ENCODE results near the gene ROPN1. TPM values are rescaled to one million over a fixed set of nuclear protein-coding genes. Genes with fewer than 3 reads are reported as not detected.
A peak's percentile ranks its signal among the peaks of the same experiment; 100 is the strongest.

The ROPN1 gene
- total RNA-seq, 1 donor from 2014 or later = not detected

DNA sequence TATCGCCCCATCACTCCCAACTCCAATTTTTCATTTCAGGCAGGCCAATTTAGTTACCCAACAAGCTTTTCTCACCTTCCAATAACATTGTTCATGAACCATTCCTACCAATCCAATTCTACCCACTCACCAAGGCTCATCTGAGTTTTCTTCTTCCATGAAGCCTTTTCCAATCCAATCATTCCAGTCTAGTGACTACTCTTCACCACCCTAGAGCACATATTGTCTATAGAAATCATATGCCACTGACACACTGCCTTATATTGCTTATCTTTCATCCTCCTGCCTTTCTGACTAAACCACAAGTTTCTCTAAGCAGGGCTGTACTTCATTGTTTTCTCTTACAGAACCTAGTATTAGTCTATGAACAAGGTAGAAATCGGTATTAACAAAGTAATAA is 42.3 kb downstream of the ROPN1 start:
- TF ChIP-seq CTCF (IDR thresholded peaks at IDR 0.05) = no peak
- Histone ChIP-seq H3K27me3 (no peaks in the 10 kb centered on the region), H3K9me3 (no peaks in the 10 kb centered on the region), H3K36me3 (peaks cover 11 to 43% of the 10 kb centered on the region in 2 donors), H3K4me3 (no peak overlapping the region), H3K4me1 (no peaks in the 10 kb centered on the region), H3K27ac (no peak overlapping the region)
- DNase-seq (ENCODE audit: low spot score in 2 of 2) = no peak
- intact Hi-C loops (cut with DNase I) = no loop called here

- H3K4me3 ChIP-seq = no peak overlapping the region
- no peak for TF ChIP-seq CTCF (IDR thresholded peaks at IDR 0.05)
- H3K4me1 ChIP-seq = no peaks in the 10 kb centered on the region
- DNase-seq (ENCODE audit: low spot score in 2 of 2) = no peak
- H3K27ac ChIP-seq = no peak overlapping the region
- peaks cover 17 to 48% of the 10 kb centered on the region in 2 donors for H3K36me3 ChIP-seq
- no peaks in the 10 kb centered on the region for H3K9me3 ChIP-seq
- intact Hi-C loops (cut with DNase I) = no loop called here
- no peaks in the 10 kb centered on the region for H3K27me3 ChIP-seq
These were observed 43.5 kb downstream of the ROPN1 start for GRCh38 chr3:123948449-123948848.

- H3K27ac ChIP-seq = no peak overlapping the region
- TF ChIP-seq CTCF (IDR thresholded peaks at IDR 0.05) = no peak
- no peak overlapping the region for H3K4me3 ChIP-seq
- no peak for DNase-seq (ENCODE audit: low spot score in 2 of 2)
- intact Hi-C loops (cut with DNase I) = no loop called here
- H3K4me1 ChIP-seq = no peaks in the 10 kb centered on the region
- H3K36me3 ChIP-seq = peaks cover 19 to 43% of the 10 kb centered on the region in 2 donors
- no peaks in the 10 kb centered on the region for H3K9me3 ChIP-seq
- no peaks in the 10 kb centered on the region for H3K27me3 ChIP-seq
These were observed 44.4 kb downstream of the ROPN1 start for GRCh38 chr3:123947482-123947881.

DNA sequence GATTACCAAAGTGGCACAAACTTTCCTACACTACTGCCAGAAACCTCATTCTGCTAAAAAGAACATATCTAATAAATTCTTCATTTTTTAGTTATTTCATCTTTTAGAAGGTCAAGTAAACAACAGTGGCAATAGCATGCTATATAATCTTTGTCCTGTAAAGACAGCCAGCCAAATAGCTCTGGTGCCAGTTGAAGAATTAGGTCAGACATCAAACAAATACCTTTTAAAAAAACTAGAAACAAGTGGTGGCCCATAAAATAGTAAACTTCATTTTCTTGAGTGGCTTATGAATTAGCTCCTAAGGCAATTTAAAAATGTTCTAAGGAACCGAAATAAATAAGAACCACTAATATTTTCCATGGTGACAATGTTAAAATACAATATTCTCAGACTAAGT is 50.4 kb downstream of the ROPN1 start:
- H3K27me3 ChIP-seq = no peaks in the 10 kb centered on the region
- H3K36me3 ChIP-seq = peaks cover 7 to 16% of the 10 kb centered on the region in 2 donors
- no peak for TF ChIP-seq CTCF (IDR thresholded peaks at IDR 0.05)
- no peak overlapping the region for H3K4me3 ChIP-seq
- no peaks in the 10 kb centered on the region for H3K9me3 ChIP-seq
- intact Hi-C loops (cut with DNase I) = no loop called here
- no peak for DNase-seq (ENCODE audit: low spot score in 2 of 2)
- no peaks in the 10 kb centered on the region for H3K4me1 ChIP-seq
- H3K27ac ChIP-seq = peak overlapping the region in 1 of 2 donors; percentile 37

- TF ChIP-seq CTCF (IDR thresholded peaks at IDR 0.05) = peak; percentile 31 to 57 (median 53)
- Histone ChIP-seq H3K4me3 (no peak overlapping the region), H3K4me1 (no peaks in the 10 kb centered on the region), H3K36me3 (peaks cover 7 to 16% of the 10 kb centered on the region in 2 donors), H3K27ac (peak overlapping the region in 1 of 2 donors; percentile 37), H3K27me3 (no peaks in the 10 kb centered on the region), H3K9me3 (no peaks in the 10 kb centered on the region)
- intact Hi-C loops (cut with DNase I) = no loop called here
- no peak for DNase-seq (ENCODE audit: low spot score in 2 of 2)
These were observed 50.8 kb downstream of the ROPN1 start for GRCh38 chr3:123941121-123941520.

GRCh38 chr3:123939706-123940105 is 52.2 kb downstream of the ROPN1 start:
- DNase-seq (ENCODE audit: low spot score in 2 of 2) = no peak
- no peak overlapping the region for H3K27ac ChIP-seq
- H3K36me3 ChIP-seq = peaks cover 7 to 16% of the 10 kb centered on the region in 2 donors
- intact Hi-C loops (cut with DNase I) = no loop called here
- H3K27me3 ChIP-seq = no peaks in the 10 kb centered on the region
- TF ChIP-seq CTCF (IDR thresholded peaks at IDR 0.05) = no peak
- H3K9me3 ChIP-seq = no peaks in the 10 kb centered on the region
- peaks cover 0 to 4% of the 10 kb centered on the region in 2 donors for H3K4me1 ChIP-seq
- no peak overlapping the region for H3K4me3 ChIP-seq
